ENCODE data around the gene AEBP2. TPM values are rescaled to one million over a fixed set of nuclear protein-coding genes. Genes with fewer than 3 reads are reported as not detected.

AEBP2 gene
- total and polyA plus RNA-seq, 8 donors: 9.0 to 18.6 (median 13.2) TPM

- Histone ChIP-seq H3K9me3 (no peaks in the 10 kb centered on the region), H3K36me3 (no peaks in the 10 kb centered on the region), H3K4me1 (peaks cover 0 to 13% (median 6%) of the 10 kb centered on the region in 3 donors), H3K27me3 (no peaks in the 10 kb centered on the region), H3K4me3 (no peak overlapping the region), H3K27ac (no peak overlapping the region)
- no peak for TF ChIP-seq CTCF (IDR thresholded peaks at IDR 0.05)
- FAIRE-seq (no peak), ATAC-seq (no peak), DNase-seq (no peak)
- WGBS, 2 donors: 99% methylated on average over 2 of the region's 2 CpGs
- intact Hi-C loops (cut with DNase I): no loop called here
Measured at GRCh38 chr12:19528750-19529149, 89.5 kb downstream of the AEBP2 start.

GRCh38 chr12:19529951-19530636, 90.8 kb downstream of the AEBP2 start:
- Histone ChIP-seq H3K4me1 (peaks cover 0 to 13% (median 6%) of the 10 kb centered on the region in 3 donors), H3K9me3 (no peaks in the 10 kb centered on the region), H3K27me3 (no peaks in the 10 kb centered on the region), H3K36me3 (no peaks in the 10 kb centered on the region), H3K27ac (no peak overlapping the region), H3K4me3 (no peak overlapping the region)
- TF ChIP-seq CTCF (IDR thresholded peaks at IDR 0.05): no peak
- DNase-seq (no peak), FAIRE-seq (no peak), ATAC-seq (peak in 3 of 4 donors; percentile 31 to 50 (median 44))
- intact Hi-C loops (cut with DNase I): no loop called here
- 68 to 75% methylated on average over 6 of the region's 6 CpGs for WGBS, 2 donors

GRCh38 chr12:19530637-19531023, 91.3 kb downstream of the AEBP2 start:
- FAIRE-seq: no peak

GRCh38 chr12:19533567-19533966, 94.3 kb downstream of the AEBP2 start:
- 97% methylated on average over 3 of the region's 3 CpGs for WGBS, 2 donors
- intact Hi-C loops (cut with DNase I): no loop called here

More at GRCh38 chr12:19530637-19531023, 91.3 kb downstream of the AEBP2 start:
- DNase-seq (no peak), ATAC-seq (no peak)
- H3K27ac ChIP-seq: no peak overlapping the region
- peaks cover 0 to 13% (median 6%) of the 10 kb centered on the region in 3 donors for H3K4me1 ChIP-seq
- no peak for TF ChIP-seq CTCF (IDR thresholded peaks at IDR 0.05)
- no peak overlapping the region for H3K4me3 ChIP-seq
- H3K27me3 ChIP-seq: no peaks in the 10 kb centered on the region
- no peaks in the 10 kb centered on the region for H3K36me3 ChIP-seq
- intact Hi-C loops (cut with DNase I): no loop called here
- no peaks in the 10 kb centered on the region for H3K9me3 ChIP-seq

More at GRCh38 chr12:19533567-19533966, 94.3 kb downstream of the AEBP2 start:
- FAIRE-seq: no peak
- no peak overlapping the region for H3K27ac ChIP-seq
- peaks cover 0 to 13% (median 6%) of the 10 kb centered on the region in 3 donors for H3K4me1 ChIP-seq
- TF ChIP-seq CTCF (IDR thresholded peaks at IDR 0.05): no peak
- no peaks in the 10 kb centered on the region for H3K27me3 ChIP-seq
- DNase-seq: no peak
- no peak overlapping the region for H3K4me3 ChIP-seq
- no peaks in the 10 kb centered on the region for H3K36me3 ChIP-seq
- no peak for ATAC-seq
- H3K9me3 ChIP-seq: no peaks in the 10 kb centered on the region

Data from pancreas (tissue), 10 donors.